HepG2 (cell line): ENCODE data around the gene DEPDC5. TPM values are rescaled to one million over a fixed set of nuclear protein-coding genes. Genes with fewer than 3 reads are reported as not detected.

Experiments used
- ASH2L ChIP-seq: fragments of 300-600, 200-600 bp; sonication (generic); IDR thresholded peaks from 2 replicates; pipeline ENCODE4 v1.7.0; 2017; ENCODE audit warnings: low read depth, mild to moderate bottlenecking, moderate library complexity, mixed read lengths, low read length; ENCODE audit not compliant: insufficient read length
- ERF ChIP-seq: IDR thresholded peaks from 2 replicates; pipeline ENCODE4 v1.6.1; 2018; ENCODE audit warnings: missing biosample characterization, missing genetic modification reagents
- HIC2 ChIP-seq: sonication (generic); formaldehyde crosslinking; IDR thresholded peaks from 2 replicates; pipeline ENCODE4 v1.9.0; 2022; ENCODE audit warnings: low read depth, missing genetic modification reagents
- HNF4A ChIP-seq: sonication (generic); formaldehyde crosslinking; IDR thresholded peaks from 2 replicates; pipeline ENCODE4 v1.4.0; 2020; ENCODE audit warnings: missing genetic modification reagents
- RERE ChIP-seq: IDR thresholded peaks from 2 replicates; pipeline ENCODE4 v1.6.1; 2016; ENCODE audit warnings: low read depth, missing genetic modification reagents, missing compliant biosample characterization
- SAP130 ChIP-seq: IDR thresholded peaks from 2 replicates; pipeline ENCODE4 v1.6.1; 2016; ENCODE audit warnings: low read depth
- ZBTB38 ChIP-seq: sonication (generic); formaldehyde crosslinking; IDR thresholded peaks from 2 replicates; pipeline ENCODE4 v1.5.1; 2020; ENCODE audit warnings: mild to moderate bottlenecking, missing genetic modification reagents
- ZFP1 ChIP-seq: IDR thresholded peaks from 2 replicates; pipeline ENCODE4 v1.6.1; 2016
- ZNF256 ChIP-seq: sonication (generic); formaldehyde crosslinking; conservative IDR thresholded peaks from 2 replicates; pipeline ENCODE4 v1.4.0; 2020; ENCODE audit warnings: missing genetic modification reagents
- ZNF770 ChIP-seq: sonication (generic); formaldehyde crosslinking; IDR thresholded peaks from 2 replicates; pipeline ENCODE4 v1.5.0; 2020; ENCODE audit warnings: mild to moderate bottlenecking, missing genetic modification reagents
- ZNF788 ChIP-seq: sonication (generic); formaldehyde crosslinking; IDR thresholded peaks from 2 replicates; pipeline ENCODE4 v1.5.0; 2020; ENCODE audit warnings: mild to moderate bottlenecking, missing genetic modification reagents, borderline replicate concordance
- polyA plus RNA-seq, 8 experiments: library from polyadenylated mRNA; depleted of rRNA in 3 of 8; stranded (reverse) in 7 of 8; unstranded in 1 of 8; fragments of >200 nt; fragmentation: Illumina TruSeq in 4 of 8; extraction: Trizol in 4 of 8; gene quantifications; 2 replicates each; pipeline versions ENCODE4 v1.2.1 to v1.2.3, GENCODE V29; 2011 to 2016; ENCODE audit warnings: low read depth in 4 of 8, missing spikeins in 1 of 8, mixed read lengths in 1 of 8; ENCODE audit not compliant: insufficient read depth in 1 of 8
- total RNA-seq, 5 experiments: library from RNA; depleted of rRNA; stranded (reverse); fragments of >200 nt; fragmentation: Illumina TruSeq; extraction: Trizol; gene quantifications; 2 replicates each; pipeline ENCODE4 v1.2.3, GENCODE V29; 2016; ENCODE audit warnings: low read depth in 1 of 5
- TF ChIP-seq, protein P1 (sequence below): IDR thresholded peaks from 2 replicates; pipeline ENCODE4 v1.6.1; 2016; ENCODE audit warnings: mild to moderate bottlenecking
- TF ChIP-seq, protein P2 (sequence below): sonication (generic); formaldehyde crosslinking; IDR thresholded peaks from 2 replicates; pipeline ENCODE4 v1.8.0; 2023; ENCODE audit warnings: mild to moderate bottlenecking, missing genetic modification reagents

DEPDC5 gene
- total and polyA plus RNA-seq, 2 of the 13 experiments (the other 11 are each of a cell fraction or from before 2014, with no cell fraction given), result 9.8 to 12.4 TPM

DNA sequence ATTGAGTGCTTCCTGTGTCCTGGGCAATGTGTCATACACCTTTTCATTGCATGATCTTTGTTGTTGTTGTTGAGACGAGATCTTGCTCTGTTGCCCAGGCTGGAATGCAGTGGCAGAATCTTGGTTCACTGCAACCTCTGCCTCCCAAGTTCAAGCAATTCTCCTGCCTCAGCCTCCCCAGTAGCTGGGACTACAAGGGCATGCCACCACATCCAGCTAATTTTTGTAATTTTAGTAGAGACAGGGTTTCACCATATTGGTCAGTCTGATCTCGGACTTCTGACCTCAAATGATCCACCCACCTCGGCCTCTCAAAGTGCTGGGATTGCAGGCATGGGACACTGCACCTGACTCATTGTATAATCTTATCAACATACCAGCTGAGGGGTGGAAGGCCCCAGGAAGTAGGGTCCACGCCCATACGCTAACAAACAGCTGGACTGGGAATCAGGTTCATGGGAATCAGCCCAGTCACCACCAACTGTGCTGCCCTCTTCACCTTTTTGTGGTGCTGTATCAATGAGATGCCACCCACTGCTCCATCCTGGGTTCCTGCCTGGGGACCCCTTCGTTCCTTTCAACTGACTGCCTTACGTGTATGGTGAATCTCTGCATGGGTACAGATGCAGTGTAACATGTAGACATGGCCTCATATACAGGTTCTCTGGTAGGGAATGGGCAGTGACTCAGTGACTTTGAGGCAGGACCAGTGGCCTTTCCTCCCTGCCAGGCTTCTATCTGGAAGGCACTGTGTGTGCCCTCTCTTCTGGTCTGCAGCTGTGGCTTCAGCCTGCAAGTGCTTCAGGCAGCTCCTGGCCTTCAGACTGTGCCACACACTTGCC is 158.0 kb downstream of the DEPDC5 start (continued):
- TF ChIP-seq HIC2 (CRISPR knock-in tag) (peak; percentile 77; the same call in 1 of the 2 replicates), ZNF770 (CRISPR knock-in tag) (peak; percentile 24; the same call in 1 of the 2 replicates), ERF (0 out of 2 replicates have a peak, but pooled peaks have one; percentile 46), ZNF788 (CRISPR knock-in tag) (peak; percentile 49; the same call in 1 of the 2 replicates), RERE (CRISPR knock-in tag) (0 out of 2 replicates have a peak, but pooled peaks have one; percentile 43), SAP130 (CRISPR knock-in tag) (peak; percentile 90), ZFP1 (CRISPR knock-in tag) (0 out of 2 replicates have a peak, but pooled peaks have one; percentile 33), ZBTB38 (CRISPR knock-in tag) (peak; percentile 58; the same call in 1 of the 2 replicates), ZNF256 (CRISPR knock-in tag) (no peak), ASH2L (peak; percentile 23), HNF4A (CRISPR knock-in tag) (peak; percentile 86)
- TF ChIP-seq, protein P1, sequence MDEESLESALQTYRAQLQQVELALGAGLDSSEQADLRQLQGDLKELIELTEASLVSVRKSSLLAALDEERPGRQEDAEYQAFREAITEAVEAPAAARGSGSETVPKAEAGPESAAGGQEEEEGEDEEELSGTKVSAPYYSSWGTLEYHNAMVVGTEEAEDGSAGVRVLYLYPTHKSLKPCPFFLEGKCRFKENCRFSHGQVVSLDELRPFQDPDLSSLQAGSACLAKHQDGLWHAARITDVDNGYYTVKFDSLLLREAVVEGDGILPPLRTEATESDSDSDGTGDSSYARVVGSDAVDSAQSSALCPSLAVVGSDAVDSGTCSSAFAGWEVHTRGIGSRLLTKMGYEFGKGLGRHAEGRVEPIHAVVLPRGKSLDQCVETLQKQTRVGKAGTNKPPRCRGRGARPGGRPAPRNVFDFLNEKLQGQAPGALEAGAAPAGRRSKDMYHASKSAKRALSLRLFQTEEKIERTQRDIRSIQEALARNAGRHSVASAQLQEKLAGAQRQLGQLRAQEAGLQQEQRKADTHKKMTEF (CRISPR knock-in tag), result peak; percentile 65; the same call in 1 of the 2 replicates
- TF ChIP-seq, protein P2, sequence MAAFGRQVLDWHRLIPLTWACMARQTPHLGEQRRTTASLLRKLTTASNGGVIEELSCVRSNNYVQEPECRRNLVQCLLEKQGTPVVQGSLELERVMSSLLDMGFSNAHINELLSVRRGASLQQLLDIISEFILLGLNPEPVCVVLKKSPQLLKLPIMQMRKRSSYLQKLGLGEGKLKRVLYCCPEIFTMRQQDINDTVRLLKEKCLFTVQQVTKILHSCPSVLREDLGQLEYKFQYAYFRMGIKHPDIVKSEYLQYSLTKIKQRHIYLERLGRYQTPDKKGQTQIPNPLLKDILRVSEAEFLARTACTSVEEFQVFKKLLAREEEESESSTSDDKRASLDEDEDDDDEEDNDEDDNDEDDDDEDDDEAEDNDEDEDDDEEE, result no peak
